CD14-positive monocyte (primary cell): ENCODE data around the gene SLC17A7. TPM values are rescaled to one million over a fixed set of nuclear protein-coding genes. Genes with fewer than 3 reads are reported as not detected.

Source experiments
- DNase-seq, 3 donors: peaks; one replicate each; pipeline ENCODE4 v3.0.0-alpha.2; 2011 to 2022
- H2AFZ ChIP-seq: 2 replicates; pipeline ENCODE4 v1.6.0; 2012; ENCODE audit warnings: mild to moderate bottlenecking, low read depth, low read length, inconsistent platforms; ENCODE audit not compliant: insufficient read depth, poor library complexity, severe bottlenecking
- H3K27ac ChIP-seq, 2 donors: 1 replicate in 1 of 2; 2 replicates in 1 of 2; pipeline ENCODE4 v1.5.1; 2012 to 2013; ENCODE audit warnings: low read length in 2 of 2, control low read depth in 1 of 2, inconsistent platforms in 1 of 2, low read depth in 1 of 2, mild to moderate bottlenecking in 1 of 2
- H3K27me3 ChIP-seq, 2 donors: one replicate each; pipeline versions ENCODE4 v1.6.0 to v1.6.1; 2011 to 2013; ENCODE audit warnings: low read length in 2 of 2; ENCODE audit not compliant: control insufficient read depth in 2 of 2, insufficient read depth in 2 of 2
- H3K36me3 ChIP-seq, 2 donors: replicated peaks in 1 of 2; 1 replicate in 1 of 2; 2 replicates in 1 of 2; pipeline versions ENCODE4 v1.5.1 to v1.6.1; 2012 to 2013; ENCODE audit warnings: low read length in 2 of 2, control low read depth in 1 of 2, inconsistent platforms in 1 of 2, mild to moderate bottlenecking in 1 of 2; ENCODE audit not compliant: insufficient read depth in 2 of 2, control insufficient read depth in 1 of 2
- H3K4me1 ChIP-seq, 2 donors: 1 replicate in 1 of 2; 2 replicates in 1 of 2; pipeline versions ENCODE4 v1.5.1 to v1.6.1; 2012 to 2013; ENCODE audit warnings: low read length in 2 of 2, control low read depth in 1 of 2, inconsistent platforms in 1 of 2, mild to moderate bottlenecking in 1 of 2, moderate library complexity in 1 of 2; ENCODE audit not compliant: insufficient read depth in 2 of 2, control insufficient read depth in 1 of 2
- H3K4me2 ChIP-seq: replicated peaks from 2 replicates; pipeline ENCODE3; 2012; ENCODE audit warnings: low read length, moderate library complexity, mild to moderate bottlenecking; ENCODE audit not compliant: poor library complexity, severe bottlenecking; ENCODE audit errors: extremely low read depth
- H3K4me3 ChIP-seq, 3 experiments: fragments of 200-600 bp in 1 of 3; sonication (generic) in 1 of 3; replicated peaks in 1 of 3; 1 replicate in 2 of 3; 2 replicates in 1 of 3; pipeline ENCODE4 v1.5.1; 2011 to 2013; ENCODE audit warnings: low read length in 3 of 3, mild to moderate bottlenecking in 3 of 3, control low read depth in 2 of 3, low read depth in 2 of 3, inconsistent platforms in 1 of 3, moderate library complexity in 1 of 3
- H3K79me2 ChIP-seq: 2 replicates; pipeline ENCODE4 v1.6.0; 2012; ENCODE audit warnings: mild to moderate bottlenecking, control low read depth, inconsistent platforms, low read length, moderate library complexity; ENCODE audit not compliant: insufficient read depth
- H3K9ac ChIP-seq: 2 replicates; pipeline ENCODE4 v1.6.0; 2017; ENCODE audit warnings: low read length, mild to moderate bottlenecking; ENCODE audit not compliant: insufficient read depth, poor library complexity, severe bottlenecking
- H3K9me3 ChIP-seq, 2 donors: replicated peaks in 1 of 2; 1 replicate in 1 of 2; 2 replicates in 1 of 2; pipeline versions ENCODE4 v1.5.1 to v1.6.1; 2012 to 2013; ENCODE audit warnings: low read length in 2 of 2, control low read depth in 1 of 2; ENCODE audit not compliant: control insufficient read depth in 1 of 2, insufficient read depth in 1 of 2
- H4K20me1 ChIP-seq: 2 replicates; pipeline ENCODE4 v1.6.0; 2012; ENCODE audit warnings: mild to moderate bottlenecking, low read length, control low read depth, moderate library complexity; ENCODE audit not compliant: insufficient read depth
- H3K27ac Mint-ChIP-seq, 7 donors: one replicate each; pipeline ENCODE4 v1.8.0; 2020; ENCODE audit warnings: mild to moderate bottlenecking in 7 of 7, mixed read lengths in 7 of 7, moderate library complexity in 6 of 7, inconsistent platforms in 2 of 7
- H3K27me3 Mint-ChIP-seq, 3 donors: one replicate each; pipeline ENCODE4 v1.8.0; 2021 to 2022; ENCODE audit warnings: low read depth in 3 of 3, mild to moderate bottlenecking in 3 of 3, mixed read lengths in 3 of 3, moderate library complexity in 3 of 3, inconsistent platforms in 1 of 3
- H3K36me3 Mint-ChIP-seq, 2 donors: one replicate each; pipeline ENCODE4 v1.8.0; 2020; ENCODE audit warnings: mixed read lengths in 2 of 2, inconsistent platforms in 1 of 2, mild to moderate bottlenecking in 1 of 2
- H3K4me1 Mint-ChIP-seq: one replicate; pipeline ENCODE4 v1.8.0; 2020; ENCODE audit warnings: mild to moderate bottlenecking, mixed read lengths
- H3K4me3 Mint-ChIP-seq, 2 donors: one replicate each; pipeline ENCODE4 v1.8.0; 2020; ENCODE audit warnings: mild to moderate bottlenecking in 2 of 2, mixed read lengths in 2 of 2, moderate library complexity in 1 of 2
- H3K9me3 Mint-ChIP-seq, 7 donors: one replicate each; pipeline ENCODE4 v1.8.0; 2020 to 2022; ENCODE audit warnings: mixed read lengths in 7 of 7, mild to moderate bottlenecking in 6 of 7, moderate library complexity in 6 of 7, inconsistent platforms in 2 of 7
- WGBS: methylation state at CpG from one replicate; pipeline ENCODE4 v1.1.5; 2013; ENCODE audit warnings: missing lambda C conversion rate; ENCODE audit not compliant: insufficient coverage; 5-methylcytosine and 5-hydroxymethylcytosine counted together
- intact Hi-C, 2 donors: fragments of 100-400 bp; cut with micrococcal nuclease; formaldehyde crosslinking; loops; one replicate each; pipeline versions ENCODE4 v1.15.0 to v1.15.1; 2023
- polyA plus RNA-seq, 3 donors: library from polyadenylated mRNA; depleted of rRNA in 1 of 3; unstranded in 2 of 3; stranded (reverse) in 1 of 3; fragments of 300-500 nt in 2 of 3; fragments of >200 nt in 1 of 3; fragmentation: Illumina TruSeq in 2 of 3; gene quantifications; 1 replicate in 2 of 3; 2 replicates in 1 of 3; pipeline ENCODE4 v1.2.3, GENCODE V29; 2012 to 2021
- TF ChIP-seq, protein P1 (sequence below): fragments of 200-600 bp; IDR thresholded peaks from one replicate; pipeline ENCODE4 v1.8.0; 2022; ENCODE audit warnings: antibody characterized with exemption, mild to moderate bottlenecking

The SLC17A7 gene
- polyA plus RNA-seq, 3 donors, result 0.04 to 0.09 TPM; not detected in 1

DNA sequence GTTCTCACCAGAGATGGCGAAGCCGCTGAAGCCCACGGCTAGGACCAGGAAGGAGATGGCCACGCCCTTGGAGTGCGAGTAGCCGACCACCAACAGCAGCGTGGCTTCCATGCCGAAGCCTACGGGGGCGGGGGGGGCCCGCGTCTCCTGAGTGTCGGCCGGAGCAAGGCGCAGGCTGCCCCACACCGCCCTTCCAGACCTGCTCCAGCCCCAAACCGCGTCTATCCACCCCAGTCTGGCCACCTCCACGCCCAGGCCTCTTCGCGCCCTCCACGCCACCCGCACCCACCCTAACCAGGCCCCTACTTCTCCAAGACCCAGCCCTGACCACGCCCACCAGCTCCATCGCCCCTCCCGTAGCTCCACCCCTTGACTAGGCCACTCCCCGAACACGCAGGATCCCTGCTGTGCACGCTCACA is 10.0 kb downstream of the SLC17A7 start:
- 24% methylated on average over 16 of the region's 29 CpGs for WGBS
- no peak overlapping the region for H3K4me2 ChIP-seq
- Mint-ChIP-seq H3K9me3 (peaks cover 0 to 49% (median 22%) of the 10 kb centered on the region in 7 donors), H3K27ac (no peak overlapping the region), H3K4me1 (peaks cover 27% of the 10 kb centered on the region), H3K4me3 (peak overlapping the region in 1 of 2 donors; percentile 80), H3K27me3 (peaks cover 99 to 100% (median 99%) of the 10 kb centered on the region in 3 donors), H3K36me3 (peaks cover 0 to 19% of the 10 kb centered on the region in 2 donors)
- intact Hi-C loops, result loop anchor here in 1 of 2 donors (10.0 kb wide), 1 partner anchor 167 kb away; no protein-coding TSS in a partner anchor
- no peak overlapping the region for H3K4me3 ChIP-seq
- H3K9me3 ChIP-seq, result peaks cover 9 to 47% of the 10 kb centered on the region in 2 donors
- no peaks in the 10 kb centered on the region for H4K20me1 ChIP-seq
- H3K9ac ChIP-seq, result no peak overlapping the region
- TF ChIP-seq, protein P1, sequence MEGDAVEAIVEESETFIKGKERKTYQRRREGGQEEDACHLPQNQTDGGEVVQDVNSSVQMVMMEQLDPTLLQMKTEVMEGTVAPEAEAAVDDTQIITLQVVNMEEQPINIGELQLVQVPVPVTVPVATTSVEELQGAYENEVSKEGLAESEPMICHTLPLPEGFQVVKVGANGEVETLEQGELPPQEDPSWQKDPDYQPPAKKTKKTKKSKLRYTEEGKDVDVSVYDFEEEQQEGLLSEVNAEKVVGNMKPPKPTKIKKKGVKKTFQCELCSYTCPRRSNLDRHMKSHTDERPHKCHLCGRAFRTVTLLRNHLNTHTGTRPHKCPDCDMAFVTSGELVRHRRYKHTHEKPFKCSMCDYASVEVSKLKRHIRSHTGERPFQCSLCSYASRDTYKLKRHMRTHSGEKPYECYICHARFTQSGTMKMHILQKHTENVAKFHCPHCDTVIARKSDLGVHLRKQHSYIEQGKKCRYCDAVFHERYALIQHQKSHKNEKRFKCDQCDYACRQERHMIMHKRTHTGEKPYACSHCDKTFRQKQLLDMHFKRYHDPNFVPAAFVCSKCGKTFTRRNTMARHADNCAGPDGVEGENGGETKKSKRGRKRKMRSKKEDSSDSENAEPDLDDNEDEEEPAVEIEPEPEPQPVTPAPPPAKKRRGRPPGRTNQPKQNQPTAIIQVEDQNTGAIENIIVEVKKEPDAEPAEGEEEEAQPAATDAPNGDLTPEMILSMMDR, result no peak
- H3K36me3 ChIP-seq, result no peaks in the 10 kb centered on the region
- peaks cover 2 to 9% of the 10 kb centered on the region in 2 donors for H3K4me1 ChIP-seq
- H3K79me2 ChIP-seq, result no peaks in the 10 kb centered on the region
- no peak overlapping the region for H3K27ac ChIP-seq
- peaks cover 57 to 100% of the 10 kb centered on the region in 2 donors for H3K27me3 ChIP-seq
- H2AFZ ChIP-seq, result no peak overlapping the region
- no peak for DNase-seq

DNA sequence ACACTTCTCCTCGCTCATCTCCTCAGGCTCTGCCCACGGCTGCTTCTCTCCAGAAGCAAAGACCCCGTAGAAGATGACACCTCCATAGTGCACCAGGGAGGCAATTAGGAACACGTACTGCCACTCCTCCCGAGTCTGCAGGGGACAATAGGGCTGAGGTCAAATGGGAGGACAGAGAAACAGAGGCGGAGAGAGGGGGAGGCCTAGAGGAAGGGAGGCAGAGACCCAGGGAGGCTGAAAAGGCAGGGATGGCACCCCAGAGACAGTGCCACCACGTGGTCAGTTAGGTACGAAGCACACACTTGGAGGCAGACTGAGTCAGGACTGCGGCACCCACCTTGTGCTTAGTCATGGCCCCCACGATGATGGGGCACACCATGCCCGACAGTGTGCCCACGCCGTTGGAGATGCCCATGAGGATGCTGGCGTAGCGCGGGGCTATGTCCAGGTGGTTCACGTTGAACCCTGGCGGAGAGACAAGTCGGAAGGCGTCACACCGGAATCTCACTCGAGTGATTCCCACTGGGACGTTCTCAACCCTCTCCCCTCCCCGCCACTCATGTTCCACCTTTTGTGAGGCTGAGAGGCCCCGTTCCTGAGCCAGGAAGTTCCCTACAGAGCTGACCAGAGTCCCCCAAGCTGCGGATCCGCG is 10.5 kb downstream of the SLC17A7 start:
- DNase-seq, result no peak
- intact Hi-C loops, result loop anchor here in 1 of 2 donors (10.0 kb wide), 1 partner anchor 166 kb away; no protein-coding TSS in a partner anchor
- H3K9me3 ChIP-seq, result peaks cover 9 to 47% of the 10 kb centered on the region in 2 donors
- H3K79me2 ChIP-seq, result no peaks in the 10 kb centered on the region
- H3K36me3 ChIP-seq, result no peaks in the 10 kb centered on the region
- H3K4me1 Mint-ChIP-seq, result peaks cover 24% of the 10 kb centered on the region
- no peak overlapping the region for H3K4me3 ChIP-seq
- H3K36me3 Mint-ChIP-seq, result peaks cover 0 to 17% of the 10 kb centered on the region in 2 donors
- H3K4me1 ChIP-seq, result peaks cover 0 to 6% of the 10 kb centered on the region in 2 donors
- TF ChIP-seq, protein P1, result no peak
- H4K20me1 ChIP-seq, result no peaks in the 10 kb centered on the region
- peak overlapping the region in 1 of 7 donors; percentile 64 for H3K27ac Mint-ChIP-seq
- H3K9me3 Mint-ChIP-seq, result peaks cover 0 to 48% (median 20%) of the 10 kb centered on the region in 7 donors
- H3K4me2 ChIP-seq, result no peak overlapping the region
- peaks cover 57 to 100% of the 10 kb centered on the region in 2 donors for H3K27me3 ChIP-seq
- H3K4me3 Mint-ChIP-seq, result peak overlapping the region in 1 of 2 donors; percentile 80
- H3K9ac ChIP-seq, result no peak overlapping the region
- no peak overlapping the region for H3K27ac ChIP-seq
- WGBS, result 46% methylated on average over 28 of the region's 28 CpGs
- no peak overlapping the region for H2AFZ ChIP-seq
- H3K27me3 Mint-ChIP-seq, result peaks cover 99 to 100% (median 99%) of the 10 kb centered on the region in 3 donors
